GM23248 (cell line): ENCODE data around the gene ATP2C2.

Experiments
- EZH2 ChIP-seq: fragments of 200-600 bp; sonication (generic); IDR thresholded peaks from 2 replicates; pipeline ENCODE4 v1.6.1; 2018; ENCODE audit warnings: antibody characterized with exemption, mild to moderate bottlenecking; ENCODE audit not compliant: insufficient read depth, poor library complexity, severe bottlenecking
- EZH2phosphoT487 ChIP-seq: fragments of 200-600 bp; sonication (generic); IDR thresholded peaks from 2 replicates; pipeline ENCODE4 v1.6.1; 2018; ENCODE audit warnings: antibody characterized with exemption, moderate library complexity, mild to moderate bottlenecking, low read depth; ENCODE audit not compliant: insufficient read depth

- TF ChIP-seq EZH2phosphoT487: no peak
- no peak for TF ChIP-seq EZH2
Observed at GRCh38 chr16:84332975-84333684, 35.2 kb upstream of the ATP2C2 start.
